ENCODE measurements around the gene DSG4.

The DSG4 gene

DNA sequence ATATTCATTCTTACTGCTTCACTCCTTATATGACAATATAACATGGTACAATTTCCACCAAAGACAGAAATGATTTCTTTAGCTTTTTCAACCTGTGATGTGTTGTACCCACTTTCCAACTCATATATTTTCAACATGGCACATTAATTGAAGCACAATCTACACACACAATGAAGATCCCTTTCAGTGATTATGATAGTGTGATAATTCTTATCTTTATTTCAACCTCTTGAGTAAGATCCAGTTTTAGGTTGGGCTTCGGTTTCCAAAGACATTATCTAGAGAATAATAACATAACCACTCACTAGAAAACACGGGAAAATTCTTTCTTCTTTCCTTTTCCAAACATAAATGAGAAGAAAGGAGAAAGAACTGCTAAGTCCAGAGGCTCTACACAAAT lies 67.6 kb downstream of the DSG4 start:
- TF ChIP-seq, protein P1, sequence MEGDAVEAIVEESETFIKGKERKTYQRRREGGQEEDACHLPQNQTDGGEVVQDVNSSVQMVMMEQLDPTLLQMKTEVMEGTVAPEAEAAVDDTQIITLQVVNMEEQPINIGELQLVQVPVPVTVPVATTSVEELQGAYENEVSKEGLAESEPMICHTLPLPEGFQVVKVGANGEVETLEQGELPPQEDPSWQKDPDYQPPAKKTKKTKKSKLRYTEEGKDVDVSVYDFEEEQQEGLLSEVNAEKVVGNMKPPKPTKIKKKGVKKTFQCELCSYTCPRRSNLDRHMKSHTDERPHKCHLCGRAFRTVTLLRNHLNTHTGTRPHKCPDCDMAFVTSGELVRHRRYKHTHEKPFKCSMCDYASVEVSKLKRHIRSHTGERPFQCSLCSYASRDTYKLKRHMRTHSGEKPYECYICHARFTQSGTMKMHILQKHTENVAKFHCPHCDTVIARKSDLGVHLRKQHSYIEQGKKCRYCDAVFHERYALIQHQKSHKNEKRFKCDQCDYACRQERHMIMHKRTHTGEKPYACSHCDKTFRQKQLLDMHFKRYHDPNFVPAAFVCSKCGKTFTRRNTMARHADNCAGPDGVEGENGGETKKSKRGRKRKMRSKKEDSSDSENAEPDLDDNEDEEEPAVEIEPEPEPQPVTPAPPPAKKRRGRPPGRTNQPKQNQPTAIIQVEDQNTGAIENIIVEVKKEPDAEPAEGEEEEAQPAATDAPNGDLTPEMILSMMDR (IDR thresholded peaks at IDR 0.05; ENCODE audit: low read depth, low read length), result no peak
- no peak for DNase-seq (ENCODE audit: extremely low read depth, low read depth)

DNA sequence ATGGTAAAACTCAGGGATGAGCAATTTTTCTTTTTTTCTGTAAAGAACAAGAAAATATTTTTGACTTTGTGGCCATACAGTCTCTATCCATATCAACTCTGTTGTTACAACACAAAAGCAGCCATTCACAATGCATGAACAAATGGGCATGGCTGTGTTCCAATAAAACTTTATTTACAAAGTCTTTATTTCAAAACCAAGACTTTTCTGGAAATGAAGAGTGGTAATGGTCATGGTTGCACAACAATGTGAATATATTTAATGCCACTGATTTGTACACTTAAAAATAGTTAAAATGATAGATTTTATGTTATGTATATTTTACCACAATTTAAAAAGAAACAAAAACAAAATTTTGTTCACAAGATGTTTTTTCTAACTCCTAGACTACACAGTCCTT lies 69.3 kb downstream of the DSG4 start:
- DNase-seq (ENCODE audit: extremely low read depth, low read depth), result no peak
- TF ChIP-seq, protein P1 (IDR thresholded peaks at IDR 0.05; ENCODE audit: low read depth, low read length), result no peak

DNA sequence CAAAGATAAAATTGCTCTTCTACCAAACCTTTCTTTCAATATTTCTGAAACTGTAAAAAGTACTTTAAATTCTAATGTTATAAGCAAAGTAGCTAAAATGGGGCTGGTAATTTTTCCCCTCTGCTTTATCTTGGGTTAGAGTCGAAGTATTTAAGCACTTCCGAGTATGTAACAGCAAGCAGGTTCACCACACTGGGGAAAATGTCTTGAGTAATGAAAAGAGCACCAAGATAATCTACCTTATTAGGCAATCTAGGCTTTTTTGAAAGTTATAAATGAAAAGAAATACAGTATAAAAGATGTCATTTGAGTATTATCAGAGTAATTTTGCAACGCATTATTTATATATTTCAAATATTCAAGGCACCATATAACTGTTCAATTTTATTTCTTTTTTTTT lies 70.3 kb downstream of the DSG4 start:
- no peak for DNase-seq (ENCODE audit: extremely low read depth, low read depth)
- TF ChIP-seq, protein P1 (IDR thresholded peaks at IDR 0.05; ENCODE audit: low read depth, low read length), result no peak

DNA sequence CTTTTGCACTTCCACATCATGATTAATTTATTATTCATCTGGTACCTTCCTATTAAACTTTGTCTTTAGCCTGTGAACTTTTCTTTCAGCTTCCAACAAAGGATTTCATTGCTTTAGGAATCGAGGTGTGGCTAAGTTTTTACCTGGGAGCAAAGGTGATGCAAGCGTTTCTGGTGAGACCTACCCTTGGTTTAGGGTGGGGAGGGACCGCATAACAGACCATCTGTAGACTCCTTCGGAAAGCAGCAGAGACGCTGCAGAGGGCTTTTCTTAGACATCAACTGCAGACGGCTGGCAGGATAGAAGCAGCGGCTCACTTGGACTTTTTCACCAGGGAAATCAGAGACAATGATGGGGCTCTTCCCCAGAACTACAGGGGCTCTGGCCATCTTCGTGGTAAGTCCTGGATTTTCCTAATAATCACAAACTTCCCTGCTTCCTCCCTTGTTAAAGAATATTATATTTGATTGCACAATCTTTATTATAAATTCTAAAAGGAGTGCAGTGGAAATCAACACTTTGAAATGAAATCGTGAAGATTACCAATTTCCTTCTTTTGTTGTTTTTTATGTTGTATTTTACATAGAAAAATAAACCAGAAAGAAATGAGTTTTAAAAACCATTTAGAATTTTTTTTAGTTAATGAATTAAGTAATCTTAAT lies 71.1 kb downstream of the DSG4 start, which contains the start of gene DSG3:
TSS of gene DSG3 (plus strand) at position 212 of the 662 bp plus-strand sequence. CDS start at position 349, 137 bp downstream.
- DNase-seq (ENCODE audit: extremely low read depth, low read depth), result no peak
- TF ChIP-seq, protein P1 (IDR thresholded peaks at IDR 0.05; ENCODE audit: low read depth, low read length), result no peak

DNA sequence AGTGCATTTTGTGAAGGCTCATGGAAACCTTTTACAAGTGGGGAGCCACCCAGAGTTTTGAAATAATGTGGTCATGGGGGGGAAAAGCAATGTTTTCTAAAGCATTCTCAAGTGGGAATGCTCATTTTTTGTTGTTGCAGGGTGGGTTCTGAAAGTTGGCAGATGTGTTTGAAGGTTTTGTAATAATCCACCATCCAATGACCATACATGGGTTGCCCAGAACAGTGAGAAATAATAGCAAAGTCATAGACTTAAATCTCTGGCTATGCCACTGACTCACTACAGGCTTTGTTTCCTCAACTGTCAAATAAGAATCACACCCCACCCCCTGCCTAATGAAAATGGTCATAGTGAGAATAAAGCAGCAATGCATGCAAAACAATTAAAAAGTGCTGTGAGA lies 73.8 kb downstream of the DSG4 start:
- DNase-seq (ENCODE audit: extremely low read depth, low read depth), result no peak
- TF ChIP-seq, protein P1 (IDR thresholded peaks at IDR 0.05; ENCODE audit: low read depth, low read length), result no peak

DNA sequence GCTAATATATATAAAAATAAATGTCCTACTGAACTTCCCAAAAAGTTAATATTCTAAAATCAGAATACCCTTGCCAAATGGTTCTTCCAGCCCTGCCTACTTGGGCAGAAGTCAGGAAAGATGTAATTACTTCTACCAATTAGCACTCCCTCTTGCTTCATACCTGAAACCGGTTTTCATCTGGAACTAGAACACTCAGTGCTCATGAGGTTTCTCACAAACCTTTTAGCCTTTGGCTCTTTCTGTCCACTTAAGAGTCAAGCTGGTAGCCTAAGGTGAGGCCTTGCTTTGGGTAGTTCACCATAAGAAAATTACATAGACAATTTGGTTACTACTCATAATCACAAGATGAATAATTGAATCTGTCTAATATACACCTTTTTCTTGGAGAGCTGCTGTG lies 75.0 kb downstream of the DSG4 start:
- TF ChIP-seq, protein P1 (IDR thresholded peaks at IDR 0.05; ENCODE audit: low read depth, low read length), result no peak
- DNase-seq (ENCODE audit: extremely low read depth, low read depth), result no peak

DNA sequence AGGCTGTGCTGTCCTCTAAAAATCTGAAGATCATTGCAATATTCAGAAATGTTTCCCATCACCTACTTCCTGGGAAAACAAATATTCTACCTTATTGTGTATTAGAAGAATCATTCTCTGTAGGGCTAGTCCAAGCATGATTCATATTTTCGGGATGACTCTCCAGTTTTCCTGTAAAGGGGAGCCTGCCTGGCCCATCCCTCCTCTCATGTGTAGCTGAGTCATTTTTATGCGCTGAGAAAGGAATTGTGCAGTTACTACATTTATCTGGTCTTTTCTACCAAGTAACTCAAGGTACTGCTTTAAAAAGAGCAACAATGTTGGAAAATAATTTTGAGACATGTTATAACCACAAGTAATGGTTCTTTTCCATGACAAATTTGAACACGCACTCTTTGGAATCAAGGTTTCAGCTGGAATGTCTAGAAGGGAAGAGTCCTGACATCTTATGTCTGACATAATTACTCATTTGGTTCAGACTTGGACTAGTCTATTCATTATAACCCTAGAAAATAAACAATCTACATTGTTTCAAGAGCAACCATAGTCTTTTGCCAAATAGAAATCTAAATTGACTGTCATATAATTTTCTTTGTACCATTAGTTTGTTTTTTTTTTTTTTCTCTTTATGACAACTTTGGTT lies 77.6 kb downstream of the DSG4 start:
- DNase-seq (ENCODE audit: extremely low read depth, low read depth), result no peak
- TF ChIP-seq, protein P1 (IDR thresholded peaks at IDR 0.05; ENCODE audit: low read depth, low read length), result no peak
